Cerebellar cortex (tissue), 1 donor: ENCODE data around the gene RNF31.

Experiments
- DNase-seq: peaks from one replicate; pipeline ENCODE4 v3.0.0-alpha.2; 2015; ENCODE audit warnings: low spot score

Gene RNF31

DNA sequence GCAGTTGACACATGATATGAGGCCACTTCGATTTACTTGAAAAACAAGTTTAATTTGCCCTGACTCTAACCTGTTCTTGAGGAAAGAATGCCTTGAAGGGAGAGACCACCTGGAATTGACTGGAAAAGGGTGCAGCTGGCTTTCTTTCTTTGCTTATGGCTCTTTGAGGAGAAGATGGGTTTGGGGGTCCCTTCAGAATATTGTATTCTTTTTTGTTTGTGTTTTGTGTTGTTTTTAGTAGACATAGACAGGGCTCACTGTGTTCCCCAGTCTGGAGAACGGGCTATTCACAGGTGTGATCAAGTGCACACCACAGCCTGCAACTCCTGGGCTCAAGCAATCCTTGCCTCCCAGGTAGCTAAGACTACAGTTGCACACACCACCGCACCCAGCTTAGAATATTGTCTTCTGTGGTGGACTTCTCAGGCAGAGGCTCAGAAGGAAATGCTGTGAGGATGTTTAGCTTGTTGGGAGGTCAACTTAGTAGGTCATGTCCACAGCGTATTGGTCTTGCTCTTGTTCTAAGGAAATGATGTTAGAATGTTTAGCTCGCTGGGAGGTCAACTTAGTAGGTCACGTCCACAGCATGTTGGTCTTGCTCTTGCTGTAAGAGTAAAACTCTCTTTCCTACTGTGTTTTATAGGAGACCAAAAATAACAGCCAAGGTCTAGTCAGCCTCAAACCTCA is 31.0 kb upstream of the RNF31 start:
- DNase-seq = no peak

DNA sequence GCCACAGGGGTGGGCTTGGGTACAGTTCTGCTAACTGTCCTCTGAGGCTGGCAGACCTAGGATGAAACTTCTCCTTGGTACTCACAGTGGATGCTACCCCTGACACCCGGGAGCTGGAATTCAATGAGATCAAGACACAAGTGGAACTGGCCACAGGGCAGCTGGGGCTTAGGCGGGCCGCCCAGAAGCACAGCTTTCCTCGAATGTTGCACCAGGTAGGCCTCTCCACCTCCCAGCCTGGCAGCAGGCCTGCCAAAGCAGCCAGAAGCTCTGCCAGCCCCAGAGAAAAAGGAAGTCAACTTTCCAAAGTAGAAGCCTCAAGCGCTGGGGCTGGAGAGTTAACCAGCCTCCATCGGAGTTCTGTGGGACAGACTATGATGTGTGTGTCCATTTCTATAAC is 30.1 kb upstream of the RNF31 start:
- no peak for DNase-seq

DNA sequence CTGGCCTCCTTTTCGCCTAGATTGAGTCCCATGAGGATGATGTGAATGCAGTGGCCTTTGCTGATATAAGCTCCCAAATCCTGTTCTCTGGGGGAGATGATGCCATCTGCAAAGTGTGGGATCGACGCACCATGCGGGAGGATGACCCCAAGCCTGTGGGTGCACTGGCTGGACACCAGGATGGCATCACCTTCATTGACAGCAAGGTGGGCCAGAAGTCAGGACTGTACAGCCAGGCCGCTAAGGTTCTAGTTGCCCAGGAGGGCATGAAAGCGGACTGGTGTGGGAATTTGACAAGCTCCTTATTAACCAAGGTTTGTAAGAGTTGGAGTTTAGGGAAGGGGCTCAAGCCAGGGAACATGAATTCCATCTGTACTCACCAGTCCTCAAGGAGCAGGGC is 27.6 kb upstream of the RNF31 start:
- DNase-seq = no peak

DNA sequence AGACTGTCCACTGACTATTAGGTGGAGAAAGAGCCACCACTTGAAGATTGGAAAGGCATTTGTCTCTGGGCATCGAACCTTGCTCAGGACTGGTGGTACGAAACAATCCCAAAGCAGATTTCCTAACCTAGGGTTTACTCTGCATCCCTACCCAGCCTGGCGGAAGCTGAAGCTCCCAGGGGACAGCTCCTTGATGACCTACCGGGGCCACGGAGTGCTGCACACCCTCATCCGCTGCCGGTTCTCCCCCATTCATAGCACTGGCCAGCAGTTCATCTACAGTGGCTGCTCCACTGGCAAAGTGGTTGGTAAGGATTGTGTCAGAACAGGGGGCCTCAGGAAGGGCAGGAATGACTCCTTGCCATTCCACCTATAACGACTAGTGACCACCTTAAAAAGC is 26.1 kb upstream of the RNF31 start:
- DNase-seq = no peak

DNA sequence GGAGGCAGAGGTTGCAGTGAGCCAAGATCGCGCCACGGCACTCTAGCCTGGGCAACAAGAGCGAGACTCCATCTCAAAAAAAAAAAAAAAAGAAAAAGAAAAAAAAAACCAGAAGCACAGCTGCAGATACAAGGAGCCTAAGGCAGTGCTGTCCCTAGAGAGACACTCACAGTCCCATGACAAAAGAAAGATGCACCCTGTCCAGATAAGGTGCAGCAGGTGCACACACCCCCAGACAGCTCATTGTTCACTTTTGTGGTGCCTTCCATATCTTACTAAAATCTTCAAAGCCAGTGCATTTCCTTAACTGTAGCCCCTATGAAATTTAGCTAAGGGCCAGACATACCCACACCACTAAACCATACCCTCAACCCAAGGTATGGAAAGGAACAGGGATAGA is 24.9 kb upstream of the RNF31 start:
- no peak for DNase-seq

DNA sequence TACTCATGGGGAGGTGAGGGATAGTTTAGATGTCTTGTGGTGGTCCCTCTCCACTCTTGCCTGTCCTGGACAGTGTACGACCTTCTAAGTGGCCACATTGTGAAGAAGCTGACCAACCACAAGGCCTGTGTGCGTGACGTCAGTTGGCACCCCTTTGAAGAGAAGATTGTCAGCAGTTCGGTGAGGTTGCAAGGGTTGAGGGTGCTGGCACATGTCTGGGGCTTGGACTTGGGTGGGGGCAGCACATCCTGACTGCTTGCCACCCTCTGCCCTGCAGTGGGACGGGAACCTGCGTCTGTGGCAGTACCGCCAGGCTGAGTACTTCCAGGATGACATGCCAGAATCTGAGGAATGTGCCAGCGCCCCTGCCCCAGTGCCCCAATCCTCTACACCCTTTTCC is 24.4 kb upstream of the RNF31 start:
- DNase-seq = no peak

DNA sequence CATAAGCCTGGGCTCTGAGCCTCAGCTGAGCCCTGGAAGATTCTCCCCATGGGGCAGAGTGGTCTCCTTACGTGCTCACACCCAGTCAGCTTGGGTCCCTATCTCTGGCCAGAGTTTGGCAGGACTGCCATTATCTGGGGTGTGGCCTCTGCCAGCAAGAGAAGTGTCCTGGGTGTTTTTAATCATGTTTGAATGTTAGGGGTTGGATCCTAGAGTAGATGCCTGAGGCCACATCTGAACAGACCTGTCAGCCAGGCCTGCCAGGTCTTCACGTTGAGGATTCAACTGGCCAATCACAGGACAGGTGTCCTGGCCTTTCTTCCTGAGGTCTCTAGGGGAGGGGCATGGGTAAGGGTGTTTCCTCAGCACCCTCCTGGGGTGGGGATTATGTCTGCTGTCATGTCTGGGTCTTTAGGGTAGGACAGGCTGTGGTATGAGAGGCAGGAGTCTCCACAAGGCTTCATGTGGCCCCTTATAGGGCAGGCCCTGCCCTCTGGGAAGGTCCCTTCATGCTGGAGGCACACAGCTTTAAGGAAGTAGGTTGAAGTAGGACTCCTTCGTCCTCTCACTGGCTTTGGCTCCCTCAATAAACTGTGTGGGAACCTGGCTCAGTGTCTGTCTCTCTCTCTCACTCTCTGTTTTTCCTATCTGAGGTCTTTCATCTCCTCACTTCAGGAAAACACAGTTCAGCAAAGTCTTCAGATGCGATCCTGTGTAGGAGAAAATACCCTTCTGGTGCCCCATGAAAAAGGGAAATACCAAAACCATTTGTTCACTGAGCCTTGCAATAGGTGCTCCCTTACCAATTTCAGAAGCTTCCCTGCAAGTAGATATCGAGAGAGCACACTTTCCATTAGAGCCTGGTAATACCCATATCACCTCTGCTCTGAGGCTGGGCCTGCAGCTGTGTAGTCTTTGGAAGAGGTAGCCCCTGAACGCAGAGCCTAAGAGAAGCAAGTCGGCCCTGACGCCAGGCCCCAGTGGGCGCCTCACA is 23.6 kb upstream of the RNF31 start:
- DNase-seq = no peak

DNA sequence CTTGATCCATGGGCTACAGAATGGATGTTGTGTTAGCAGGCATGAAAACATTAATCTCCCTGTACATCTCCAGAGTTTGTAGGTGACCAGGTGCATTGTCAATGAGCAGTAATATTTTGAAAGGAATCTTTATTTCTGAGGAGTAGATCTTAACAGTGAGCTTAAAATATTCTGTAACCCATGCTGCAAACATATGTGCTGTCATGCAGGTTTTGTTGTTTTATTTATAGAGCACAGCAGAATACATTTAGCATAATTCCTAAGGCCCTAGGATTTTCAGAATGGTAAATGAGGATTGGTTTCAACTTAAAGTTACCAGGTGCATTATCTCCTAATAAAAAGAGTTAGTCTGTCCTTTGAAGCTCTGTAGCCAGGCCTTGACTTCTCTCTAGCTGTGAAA is 20.4 kb upstream of the RNF31 start:
- no peak for DNase-seq

DNA sequence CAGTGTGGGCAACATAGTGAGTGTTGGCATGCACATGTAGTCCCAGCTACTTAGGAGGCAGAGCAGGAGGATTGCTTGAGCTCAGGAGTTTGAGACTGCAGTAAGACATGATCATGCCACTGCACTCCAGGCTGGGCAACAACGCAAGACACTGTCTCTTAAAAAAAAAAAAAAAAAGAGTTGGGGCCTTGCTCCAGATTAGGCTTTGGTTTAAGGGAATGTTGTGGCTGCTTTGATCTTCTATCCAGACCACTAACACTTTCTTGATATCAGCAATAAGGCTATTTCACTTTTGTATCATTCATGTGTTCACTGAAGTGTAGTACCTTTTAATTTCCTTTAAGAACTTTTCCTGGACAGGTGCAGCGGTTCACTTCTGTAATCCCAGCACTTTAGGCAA is 19.6 kb upstream of the RNF31 start:
- no peak for DNase-seq

DNA sequence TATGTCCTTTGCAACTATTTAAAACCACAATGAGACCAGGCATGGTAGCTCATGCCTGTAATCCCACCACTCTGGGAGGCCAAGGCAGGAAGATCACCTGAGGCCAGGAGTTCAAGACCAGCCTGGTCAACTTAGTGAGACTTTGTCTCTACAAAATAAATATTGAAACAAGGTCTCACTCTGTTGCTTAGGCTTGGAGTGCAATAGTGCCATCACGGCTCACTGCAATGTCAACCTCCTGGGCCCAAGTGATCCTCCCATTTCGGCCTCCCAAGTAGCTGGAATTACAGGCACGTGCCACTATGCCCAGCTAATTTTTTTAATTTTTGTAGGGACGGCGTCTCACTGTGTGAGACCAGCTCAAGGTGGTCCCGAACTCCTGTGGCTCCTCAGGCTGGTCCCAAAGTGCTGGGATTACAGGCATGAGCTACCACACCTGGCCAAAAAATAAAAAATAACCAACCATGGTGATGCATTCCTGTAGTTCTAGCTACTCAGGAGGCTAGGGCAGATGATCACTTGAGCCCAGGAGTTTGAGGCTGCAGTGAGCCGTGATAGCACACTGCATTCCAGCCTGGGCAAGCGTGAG is 17.8 kb upstream of the RNF31 start:
- no peak for DNase-seq

DNA sequence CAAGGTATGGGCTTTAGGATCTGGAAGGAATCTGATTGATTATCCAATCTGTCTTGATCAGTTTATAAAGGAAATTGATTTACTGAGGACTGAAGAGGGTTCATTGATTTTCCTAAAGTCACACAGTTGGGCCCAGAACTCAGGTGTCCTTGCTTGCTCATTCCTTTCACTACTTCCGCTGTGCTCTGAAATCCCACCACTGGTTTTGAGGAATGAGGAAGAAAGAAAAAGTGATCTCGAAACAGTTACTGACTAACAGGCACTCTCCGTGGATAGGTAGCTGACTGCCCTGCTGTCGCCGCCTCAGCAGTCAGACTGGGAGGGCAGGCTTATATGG is 16.9 kb upstream of the RNF31 start, which contains the start of gene FITM1:
FITM1 (plus strand) TSS at position 280 of the 337 bp plus-strand sequence. CDS start 905 bp downstream, outside the sequence.
- no peak for DNase-seq

DNA sequence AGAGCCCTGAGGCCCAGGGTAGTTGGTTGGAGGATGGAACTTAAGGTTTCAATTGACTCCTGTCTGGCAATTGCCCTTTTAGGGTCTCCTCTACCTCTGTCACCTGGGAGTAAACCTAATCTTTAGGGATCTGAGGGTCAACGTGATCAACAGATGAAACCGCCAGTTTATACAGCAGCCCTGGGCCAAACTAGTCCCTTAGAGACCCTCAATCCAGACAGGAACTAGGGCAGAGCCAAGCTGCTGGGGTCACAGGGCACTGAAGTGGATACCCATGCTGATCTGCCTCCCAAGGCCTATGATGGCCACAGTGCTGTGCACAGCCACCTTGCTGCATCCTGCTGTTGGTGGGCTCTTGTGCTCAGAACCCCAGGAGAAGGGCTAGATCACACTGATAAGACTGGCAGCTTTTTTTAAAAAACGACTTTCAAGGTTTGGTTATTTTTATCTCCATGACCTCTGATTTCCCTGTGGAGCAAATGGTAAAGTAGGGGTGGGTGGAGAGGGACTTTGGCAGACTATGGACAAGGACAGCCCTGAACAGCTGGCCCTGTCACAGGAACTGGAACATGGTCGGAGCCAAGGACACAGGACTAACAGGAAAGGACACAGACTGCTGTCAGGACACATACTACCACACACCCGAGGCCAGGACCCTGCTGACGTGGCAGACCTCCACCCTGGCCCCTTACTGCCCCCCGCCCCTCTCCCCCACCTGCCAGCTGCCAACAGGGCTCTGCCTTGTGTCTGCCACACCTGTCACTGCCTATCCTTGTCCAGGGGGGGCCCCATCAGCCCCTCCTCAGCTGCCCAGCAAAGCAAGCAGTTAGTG is 16.4 kb upstream of the RNF31 start:
- DNase-seq = no peak

DNA sequence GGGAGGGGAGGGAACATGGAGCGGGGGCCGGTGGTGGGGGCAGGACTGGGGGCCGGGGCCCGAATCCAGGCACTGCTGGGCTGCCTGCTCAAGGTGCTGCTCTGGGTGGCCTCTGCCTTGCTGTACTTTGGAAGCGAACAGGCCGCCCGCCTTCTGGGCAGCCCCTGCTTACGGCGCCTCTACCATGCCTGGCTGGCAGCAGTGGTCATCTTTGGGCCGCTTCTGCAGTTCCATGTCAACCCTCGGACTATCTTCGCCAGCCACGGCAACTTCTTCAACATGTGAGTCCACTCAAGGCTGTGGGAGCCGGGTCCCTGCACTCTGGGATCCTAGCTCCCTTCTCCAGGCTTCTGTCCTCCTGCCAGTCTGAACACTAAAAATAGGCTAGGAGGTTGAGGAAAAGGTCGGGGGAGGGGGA is 15.7 kb upstream of the RNF31 start:
- DNase-seq = no peak

DNA sequence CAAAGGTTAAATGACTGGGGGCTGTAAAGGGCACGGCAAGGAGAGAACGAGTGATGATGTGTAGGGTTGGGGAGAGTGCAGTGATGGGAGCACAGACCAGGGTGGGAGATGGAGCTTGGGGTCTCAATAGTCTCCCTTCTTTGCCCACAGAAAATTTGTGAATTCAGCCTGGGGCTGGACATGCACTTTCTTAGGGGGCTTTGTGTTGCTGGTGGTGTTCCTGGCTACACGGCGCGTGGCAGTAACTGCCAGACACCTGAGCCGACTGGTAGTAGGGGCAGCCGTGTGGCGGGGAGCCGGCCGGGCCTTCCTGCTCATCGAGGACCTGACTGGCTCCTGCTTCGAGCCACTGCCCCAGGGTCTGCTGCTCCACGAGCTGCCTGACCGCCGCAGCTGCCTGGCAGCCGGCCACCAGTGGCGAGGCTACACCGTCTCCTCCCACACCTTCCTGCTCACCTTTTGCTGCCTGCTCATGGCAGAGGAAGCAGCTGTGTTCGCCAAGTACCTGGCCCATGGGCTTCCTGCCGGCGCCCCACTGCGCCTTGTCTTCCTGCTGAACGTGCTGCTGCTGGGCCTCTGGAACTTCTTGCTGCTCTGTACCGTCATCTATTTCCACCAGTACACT is 15.1 kb upstream of the RNF31 start:
- DNase-seq = no peak

DNA sequence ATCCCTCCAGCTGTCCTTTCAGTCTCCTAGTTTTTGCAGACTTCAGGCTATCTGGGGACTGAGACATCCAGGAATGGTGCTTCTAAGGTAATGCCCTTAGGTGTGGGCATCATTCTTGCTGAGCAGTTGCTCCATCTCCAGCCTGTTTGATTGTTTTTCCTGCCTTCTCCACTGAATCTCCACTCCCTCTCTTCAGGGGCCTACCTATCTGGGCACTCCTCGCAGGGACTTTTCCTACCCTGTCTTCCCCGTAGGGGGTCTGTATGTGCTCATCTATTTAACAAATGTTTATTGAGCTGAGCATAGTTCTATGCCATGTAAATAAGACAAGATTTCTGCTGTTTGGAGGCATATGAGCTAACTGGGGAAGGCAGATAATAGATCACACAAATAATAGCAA is 14.3 kb upstream of the RNF31 start:
- no peak for DNase-seq

DNA sequence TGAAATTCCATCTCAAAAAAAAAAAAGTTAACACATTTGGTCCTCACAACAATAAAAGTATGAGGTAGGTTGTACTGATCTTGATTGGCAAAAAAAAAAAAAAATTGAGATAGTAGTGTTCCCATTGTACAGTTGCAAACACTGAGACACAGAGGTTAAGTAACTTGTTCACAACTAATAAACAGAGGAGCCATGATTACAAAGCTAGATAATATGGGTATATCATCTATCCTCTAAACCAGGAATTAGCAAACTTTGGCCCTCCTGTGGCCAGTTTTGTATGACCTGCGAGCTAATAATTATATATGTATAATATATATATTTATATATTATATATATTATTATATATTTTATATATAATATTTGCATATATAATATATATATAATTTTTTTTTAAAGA is 13.6 kb upstream of the RNF31 start:
- no peak for DNase-seq

DNA sequence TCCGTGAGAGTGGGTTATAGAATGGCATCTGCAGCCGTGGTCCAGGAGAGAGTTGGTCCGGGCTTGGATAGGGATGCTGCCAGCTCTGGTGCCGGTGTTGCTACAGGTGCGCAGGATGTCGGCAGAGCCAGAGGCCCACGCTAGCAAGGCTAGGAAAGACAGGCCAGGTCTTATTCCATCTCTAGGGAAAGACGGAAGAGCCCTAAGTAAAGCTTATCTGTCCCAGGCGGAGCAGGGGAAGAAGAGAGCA is 11.8 kb upstream of the RNF31 start:
- no peak for DNase-seq

DNA sequence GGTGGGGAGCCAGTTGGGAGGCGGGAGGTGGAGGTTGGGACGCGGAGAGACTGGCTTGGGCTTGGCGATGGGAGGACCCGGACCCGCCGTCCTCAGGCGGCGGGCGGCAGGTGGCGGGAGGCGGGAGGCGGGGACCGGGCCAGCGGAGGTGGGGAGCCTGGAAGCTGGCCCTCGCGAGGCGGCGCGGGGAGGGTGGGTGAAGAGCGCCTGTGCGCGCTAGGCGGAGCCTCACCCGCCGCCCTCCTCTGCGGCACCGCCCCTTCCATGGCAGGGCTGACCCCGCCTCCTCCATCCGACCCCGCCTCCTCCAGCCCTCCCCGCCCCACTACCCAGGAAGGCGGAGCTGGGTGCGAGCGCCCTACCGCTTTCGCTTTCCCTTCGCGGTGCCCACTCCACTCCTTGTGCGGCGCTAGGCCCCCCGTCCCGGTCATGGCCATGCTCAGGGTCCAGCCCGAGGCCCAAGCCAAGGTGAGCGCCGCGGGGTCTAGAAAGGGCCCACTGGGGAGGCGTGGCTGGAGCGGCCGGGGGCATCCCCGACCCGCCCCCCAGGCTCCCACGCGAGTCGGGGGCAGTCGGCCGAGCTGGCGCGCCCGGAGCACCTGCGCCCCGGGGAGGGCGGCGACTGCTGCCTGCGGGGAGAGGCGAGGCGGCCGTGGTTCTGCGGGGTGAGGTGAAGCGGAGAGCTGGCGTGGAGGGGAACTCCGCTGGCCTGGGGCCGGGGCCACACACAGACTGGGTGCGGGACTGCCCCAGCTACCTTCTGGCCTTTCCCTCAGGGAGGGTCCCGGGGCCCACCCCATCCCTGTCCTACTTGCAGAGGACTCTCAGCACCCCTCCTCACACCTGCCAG is 11.2 kb upstream of the RNF31 start, which contains the start of gene PSME1:
PSME1 (plus strand) TSS at position 361 of the 850 bp plus-strand sequence; CDS start at position 430, 69 bp downstream.
- DNase-seq = peak; percentile 94

DNA sequence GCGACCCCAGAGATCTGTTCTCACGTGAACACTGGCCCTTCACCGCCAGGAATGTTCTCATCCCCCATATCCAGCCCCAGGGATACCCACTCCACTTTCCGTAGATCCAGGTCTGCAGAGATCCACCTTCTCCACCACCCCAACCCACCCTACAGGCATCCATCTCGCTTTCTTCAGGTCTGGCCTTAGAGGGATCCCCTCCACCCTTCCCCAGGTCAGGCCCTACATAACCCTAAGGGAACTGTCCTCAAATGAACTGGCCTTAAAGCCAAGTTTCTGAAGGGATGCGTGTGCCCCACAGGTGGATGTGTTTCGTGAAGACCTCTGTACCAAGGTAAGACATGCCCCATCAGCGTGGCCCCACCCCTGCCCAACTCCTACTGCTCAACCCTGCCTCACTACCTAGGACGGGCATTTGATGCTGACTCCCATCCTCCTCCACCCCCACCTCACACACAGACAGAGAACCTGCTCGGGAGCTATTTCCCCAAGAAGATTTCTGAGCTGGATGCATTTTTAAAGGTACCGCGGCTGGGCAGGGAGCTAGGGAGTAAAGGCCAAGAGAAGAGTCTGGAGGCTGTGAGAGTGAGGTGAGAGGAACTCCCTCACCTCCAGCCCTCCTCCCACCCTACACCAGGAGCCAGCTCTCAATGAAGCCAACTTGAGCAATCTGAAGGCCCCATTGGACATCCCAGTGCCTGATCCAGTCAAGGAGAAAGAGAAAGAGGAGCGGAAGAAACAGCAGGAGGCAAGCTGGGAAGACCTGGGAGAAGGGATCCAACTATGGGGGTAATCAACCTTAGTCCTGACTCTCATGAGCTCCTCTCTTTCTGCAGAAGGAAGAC is 10.4 kb upstream of the RNF31 start:
- no peak for DNase-seq
